HEK293T (cell line): Measurements from ENCODE around the gene DNAH14.

ENCODE experiments used
- ARNT ChIP-seq: fragments of 450-650 bp; IDR thresholded peaks from 2 replicates; pipeline ENCODE4 v1.6.1; 2017; ENCODE audit warnings: mild to moderate bottlenecking
- BHLHE40 ChIP-seq: fragments of 450-650 bp; IDR thresholded peaks from 2 replicates; pipeline ENCODE4 v1.6.1; 2016; ENCODE audit warnings: mild to moderate bottlenecking, moderate library complexity, borderline replicate concordance
- FOXK2 ChIP-seq: fragments of 450-650 bp; IDR thresholded peaks from 2 replicates; pipeline ENCODE4 v1.6.1; 2016; ENCODE audit warnings: mild to moderate bottlenecking
- FOXM1 ChIP-seq: fragments of 450-650 bp; IDR thresholded peaks from 2 replicates; pipeline ENCODE4 v1.6.1; 2017; ENCODE audit warnings: mild to moderate bottlenecking, borderline replicate concordance
- SP1 ChIP-seq: fragments of 450-650 bp; IDR thresholded peaks from 2 replicates; pipeline ENCODE4 v1.6.1; 2017
- ZNF384 ChIP-seq: fragments of 450-650 bp; IDR thresholded peaks from 2 replicates; pipeline ENCODE4 v1.6.1; 2016

DNA sequence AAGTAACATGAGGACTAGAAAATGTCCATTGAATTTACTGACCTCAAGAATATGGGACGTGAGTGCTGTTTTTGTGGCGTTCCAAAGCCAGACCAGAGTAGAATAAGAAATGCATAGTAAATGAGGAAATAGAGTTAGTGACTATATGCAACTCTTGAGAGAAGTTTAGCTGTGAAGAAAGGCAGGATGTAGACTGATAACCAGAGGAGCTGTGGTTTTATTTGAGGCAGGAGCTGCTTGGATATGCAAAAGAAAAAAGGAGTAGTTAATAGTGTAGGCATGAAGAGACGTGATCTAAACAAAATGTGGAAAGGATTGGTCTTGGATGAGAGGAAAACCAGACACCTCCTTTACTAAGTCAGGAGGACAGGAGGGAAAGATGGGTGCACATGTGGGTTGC, 28.2 kb downstream of the DNAH14 start:
- no peak for TF ChIP-seq FOXM1
- no peak for TF ChIP-seq ZNF384
- no peak for TF ChIP-seq BHLHE40
- TF ChIP-seq FOXK2: no peak
- TF ChIP-seq ARNT: no peak
- no peak for TF ChIP-seq SP1
